Measurements from ENCODE around the gene EARS2.
"Not testable (repeated sequence)": the region's sequence is repeated elsewhere in the genome, so short reads cannot be mapped to it uniquely, and the experiment has no call there.

EARS2 gene

GRCh38 chr16:23556881-23557778 lies at the start of gene EARS2, which contains the start of gene UBFD1:
Gene EARS2, minus strand, starts transcription at chr16:23557350. Its CDS starts 7 bp downstream, at chr16:23557343.
Gene UBFD1, plus strand, starts transcription at chr16:23557727. Its CDS starts 16 bp downstream, at chr16:23557743.
- DNase-seq (ENCODE audit: low spot score) = peak; percentile 99

GRCh38 chr16:23597003-23597756 lies 40.0 kb upstream of the EARS2 start:
- DNase-seq (ENCODE audit: low spot score) = peak; percentile 66

GRCh38 chr16:23595951-23596720 lies 39.0 kb upstream of the EARS2 start, which contains the start of gene NDUFAB1:
Gene NDUFAB1, minus strand, starts transcription at chr16:23596316. Its CDS starts 26 bp downstream, at chr16:23596290.
- peak; percentile 92 for DNase-seq (ENCODE audit: low spot score)

GRCh38 chr16:23595246-23595950 lies 38.2 kb upstream of the EARS2 start:
- DNase-seq (ENCODE audit: low spot score) = no peak

- no peak for DNase-seq (ENCODE audit: low spot score)
These were observed 37.0 kb upstream of the EARS2 start for GRCh38 chr16:23594186-23594585.

GRCh38 chr16:23590181-23590580 lies 33.0 kb upstream of the EARS2 start:
- no peak for DNase-seq (ENCODE audit: low spot score)

GRCh38 chr16:23587726-23588125 lies 30.6 kb upstream of the EARS2 start:
- DNase-seq (ENCODE audit: low spot score) = no peak

GRCh38 chr16:23584186-23585076 lies 27.3 kb upstream of the EARS2 start:
- no peak for DNase-seq (ENCODE audit: low spot score)

- DNase-seq (ENCODE audit: low spot score) = not testable (repeated sequence)
These were observed 26.1 kb upstream of the EARS2 start for GRCh38 chr16:23583271-23583670.

GRCh38 chr16:23581764-23582163 lies 24.6 kb upstream of the EARS2 start:
- no peak for DNase-seq (ENCODE audit: low spot score)

GRCh38 chr16:23580391-23580790 lies 23.2 kb upstream of the EARS2 start:
- DNase-seq (ENCODE audit: low spot score) = no peak

- DNase-seq (ENCODE audit: low spot score) = no peak
These were observed 22.2 kb upstream of the EARS2 start for GRCh38 chr16:23579371-23579770.

- no peak for DNase-seq (ENCODE audit: low spot score)
These were observed 21.1 kb upstream of the EARS2 start for GRCh38 chr16:23578101-23578830.

- DNase-seq (ENCODE audit: low spot score) = no peak
These were observed 20.3 kb upstream of the EARS2 start for GRCh38 chr16:23577493-23577892.

- no peak for DNase-seq (ENCODE audit: low spot score)
These were observed 18.7 kb upstream of the EARS2 start for GRCh38 chr16:23575834-23576233.

GRCh38 chr16:23573817-23574216 lies 16.7 kb upstream of the EARS2 start:
- DNase-seq (ENCODE audit: low spot score) = no peak

GRCh38 chr16:23572394-23572793 lies 15.2 kb upstream of the EARS2 start:
- no peak for DNase-seq (ENCODE audit: low spot score)

GRCh38 chr16:23571895-23572294 lies 14.7 kb upstream of the EARS2 start:
- no peak for DNase-seq (ENCODE audit: low spot score)

- DNase-seq (ENCODE audit: low spot score) = no peak
These were observed 14.0 kb upstream of the EARS2 start for GRCh38 chr16:23570992-23571632.

Data from hematopoietic multipotent progenitor cell treated with erythropoietin and hydrocortisone succinate and interleukin-3 and kit ligand, for 15 days (in vitro differentiated cells).